SK-N-SH treated with all-trans-retinoic acid at 6 μM for 48 hours (cell line): Measurements from ENCODE around the gene CAPN10.

Experiments used
- ATAC-seq: fragments of 200-7000 bp; cut with Tn5 transposase; 3 replicates; pipeline ENCODE4 v1.9.1; 2020; ENCODE audit warnings: mild to moderate bottlenecking, moderate library complexity
- ARNTL ChIP-seq: fragments of 450-650 bp; formaldehyde crosslinking; IDR thresholded peaks from 2 replicates; pipeline ENCODE4 v1.5.0; 2020; ENCODE audit warnings: low read depth, mild to moderate bottlenecking, moderate library complexity, borderline replicate concordance
- BACH2 ChIP-seq: fragments of 250-450 bp; sonication (Bioruptor Pico); IDR thresholded peaks from 2 replicates; pipeline ENCODE4 v1.9.0; 2021; ENCODE audit warnings: mild to moderate bottlenecking, borderline replicate concordance
- CREB5 ChIP-seq: fragments of 250-450 bp; sonication (Bioruptor Pico); IDR thresholded peaks from 2 replicates; pipeline ENCODE4 v1.5.1; 2020; ENCODE audit warnings: low read depth, mild to moderate bottlenecking, moderate library complexity
- CSDC2 ChIP-seq: fragments of 250-450 bp; sonication (Bioruptor Pico); IDR thresholded peaks from 2 replicates; pipeline ENCODE4 v1.5.0; 2020; ENCODE audit warnings: mild to moderate bottlenecking, moderate library complexity
- CSRNP3 ChIP-seq: fragments of 250-450 bp; sonication (Bioruptor Pico); IDR thresholded peaks from 2 replicates; pipeline ENCODE4 v1.5.1; 2021; ENCODE audit warnings: mild to moderate bottlenecking, moderate library complexity
- ESRRG ChIP-seq: fragments of 250-450 bp; sonication (Bioruptor Pico); IDR thresholded peaks from 2 replicates; pipeline ENCODE4 v1.6.1; 2021; ENCODE audit warnings: mild to moderate bottlenecking
- GLIS3 ChIP-seq: fragments of 250-450 bp; sonication (Bioruptor Pico); IDR thresholded peaks from 2 replicates; pipeline ENCODE4 v1.5.0; 2020; ENCODE audit warnings: mild to moderate bottlenecking, moderate library complexity
- ISL1 ChIP-seq: fragments of 250-450 bp; sonication (Bioruptor Pico); IDR thresholded peaks from 2 replicates; pipeline ENCODE4 v2.1.2; 2022; ENCODE audit warnings: mild to moderate bottlenecking, moderate library complexity
- POU6F1 ChIP-seq: fragments of 250-450 bp; sonication (Bioruptor Pico); IDR thresholded peaks from 2 replicates; pipeline ENCODE4 v1.8.0; 2021; ENCODE audit warnings: low read depth, mild to moderate bottlenecking, moderate library complexity, borderline replicate concordance
- PPARA ChIP-seq: fragments of 250-450 bp; sonication (Bioruptor Pico); IDR thresholded peaks from 2 replicates; pipeline ENCODE4 v1.5.0; 2020; ENCODE audit warnings: mild to moderate bottlenecking, borderline replicate concordance
- RARB ChIP-seq: fragments of 250-450 bp; sonication (Bioruptor Pico); IDR thresholded peaks from 2 replicates; pipeline ENCODE4 v1.8.0; 2021; ENCODE audit warnings: mild to moderate bottlenecking, moderate library complexity
- SNAI2 ChIP-seq: fragments of 250-450 bp; sonication (Bioruptor Pico); IDR thresholded peaks from 2 replicates; pipeline ENCODE4 v1.5.0; 2020; ENCODE audit warnings: mild to moderate bottlenecking, moderate library complexity
- TCF4 ChIP-seq: fragments of 250-450 bp; sonication (Bioruptor Pico); IDR thresholded peaks from 2 replicates; pipeline ENCODE4 v1.8.0; 2021; ENCODE audit warnings: mild to moderate bottlenecking, moderate library complexity, borderline replicate concordance
- TOX ChIP-seq: fragments of 250-450 bp; sonication (Bioruptor Pico); IDR thresholded peaks from 2 replicates; pipeline ENCODE4 v1.8.0; 2021; ENCODE audit warnings: mild to moderate bottlenecking, moderate library complexity, borderline replicate concordance
- TSHZ2 ChIP-seq: fragments of 250-450 bp; sonication (Bioruptor Pico); IDR thresholded peaks from 2 replicates; pipeline ENCODE4 v1.5.0; 2020; ENCODE audit warnings: mild to moderate bottlenecking, moderate library complexity
- ZC3H10 ChIP-seq: fragments of 250-450 bp; sonication (Bioruptor Pico); IDR thresholded peaks from 2 replicates; pipeline ENCODE4 v1.5.1; 2021; ENCODE audit warnings: mild to moderate bottlenecking, moderate library complexity
- ZFP3 ChIP-seq: fragments of 250-450 bp; sonication (Bioruptor Pico); IDR thresholded peaks from 2 replicates; pipeline ENCODE4 v1.5.0; 2020; ENCODE audit warnings: mild to moderate bottlenecking, moderate library complexity
- ZFP30 ChIP-seq: fragments of 450-650 bp; formaldehyde crosslinking; IDR thresholded peaks from 2 replicates; pipeline ENCODE4 v1.5.0; 2022; ENCODE audit warnings: mild to moderate bottlenecking, moderate library complexity
- ZNF565 ChIP-seq: fragments of 450-650 bp; formaldehyde crosslinking; conservative IDR thresholded peaks from 2 replicates; pipeline ENCODE4 v1.5.0; 2020; ENCODE audit warnings: low read depth, mild to moderate bottlenecking, moderate library complexity
- ZNF70 ChIP-seq: fragments of 450-650 bp; formaldehyde crosslinking; IDR thresholded peaks from 2 replicates; pipeline ENCODE4 v1.5.0; 2020; ENCODE audit warnings: mild to moderate bottlenecking, moderate library complexity
- ZNF8 ChIP-seq: fragments of 450-650 bp; formaldehyde crosslinking; IDR thresholded peaks from 2 replicates; pipeline ENCODE4 v1.5.0; 2020; ENCODE audit warnings: mild to moderate bottlenecking, moderate library complexity

The CAPN10 gene

GRCh38 chr2:240583774-240584173, 2.8 kb upstream of the CAPN10 start (continued):
- TF ChIP-seq CREB5 (CRISPR knock-in tag) = no peak
- TF ChIP-seq ISL1 (CRISPR knock-in tag) = no peak
- no peak for TF ChIP-seq PPARA (CRISPR knock-in tag)
- TF ChIP-seq GLIS3 (CRISPR knock-in tag) = no peak
- TF ChIP-seq POU6F1 = no peak
- no peak for TF ChIP-seq ARNTL (CRISPR knock-in tag)
- TF ChIP-seq ZC3H10 = no peak
- no peak for TF ChIP-seq ZNF8 (CRISPR knock-in tag)
- TF ChIP-seq CSRNP3 (CRISPR knock-in tag) = no peak
- no peak for TF ChIP-seq TCF4

- TF ChIP-seq SNAI2 (CRISPR knock-in tag) = no peak
- TF ChIP-seq GLIS3 (CRISPR knock-in tag) = no peak
- TF ChIP-seq ISL1 (CRISPR knock-in tag) = no peak
- no peak for TF ChIP-seq ZNF70 (CRISPR knock-in tag)
- no peak for TF ChIP-seq ESRRG (CRISPR knock-in tag)
- TF ChIP-seq ZNF565 = no peak
- no peak for TF ChIP-seq CSDC2 (CRISPR knock-in tag)
- no peak for TF ChIP-seq TOX (CRISPR knock-in tag)
- TF ChIP-seq ARNTL (CRISPR knock-in tag) = no peak
- no peak for TF ChIP-seq BACH2 (CRISPR knock-in tag)
- TF ChIP-seq POU6F1 = no peak
- no peak for TF ChIP-seq ZFP3
- TF ChIP-seq CSRNP3 (CRISPR knock-in tag) = no peak
- TF ChIP-seq ZC3H10 = no peak
- no peak for TF ChIP-seq ZFP30 (CRISPR knock-in tag)
- TF ChIP-seq TSHZ2 (CRISPR knock-in tag) = no peak
- TF ChIP-seq RARB (CRISPR knock-in tag) = no peak
- no peak for ATAC-seq
Measured at GRCh38 chr2:240584486-240585031, 2.0 kb upstream of the CAPN10 start.

- ATAC-seq = no peak
- TF ChIP-seq ISL1 (CRISPR knock-in tag) (no peak), ZFP3 (no peak), ARNTL (CRISPR knock-in tag) (no peak), ZNF70 (CRISPR knock-in tag) (no peak)
Measured at GRCh38 chr2:240585101-240585500, 1.4 kb upstream of the CAPN10 start.
